Measurements from ENCODE around the gene CBX1.

Gene CBX1

GRCh38 chr17:48058393-48059124 is 42.7 kb downstream of the CBX1 start:
- peaks cover 34% of the 10 kb centered on the region for H3K36me3 Mint-ChIP-seq
- H3K27ac Mint-ChIP-seq: peak overlapping the region; percentile 68
- no peak for ATAC-seq (ENCODE audit: low read depth)

GRCh38 chr17:48057626-48058025 is 43.7 kb downstream of the CBX1 start:
- H3K27ac Mint-ChIP-seq: peak overlapping the region; percentile 92
- H3K9me3 Mint-ChIP-seq: no peaks in the 10 kb centered on the region
- no peak overlapping the region for H3K4me3 Mint-ChIP-seq
- H3K4me1 Mint-ChIP-seq: peaks cover 33% of the 10 kb centered on the region
- H3K27me3 Mint-ChIP-seq: no peaks in the 10 kb centered on the region
- ATAC-seq (ENCODE audit: low read depth): no peak
- no peak for DNase-seq (ENCODE audit: low spot score in 2 of 2)
- peaks cover 37% of the 10 kb centered on the region for H3K36me3 Mint-ChIP-seq

More at GRCh38 chr17:48058393-48059124, 42.7 kb downstream of the CBX1 start:
- Mint-ChIP-seq H3K27me3 (no peaks in the 10 kb centered on the region), H3K4me3 (no peak overlapping the region), H3K4me1 (peaks cover 26% of the 10 kb centered on the region), H3K9me3 (no peaks in the 10 kb centered on the region)
- no peak for DNase-seq (ENCODE audit: low spot score in 2 of 2)

DNA sequence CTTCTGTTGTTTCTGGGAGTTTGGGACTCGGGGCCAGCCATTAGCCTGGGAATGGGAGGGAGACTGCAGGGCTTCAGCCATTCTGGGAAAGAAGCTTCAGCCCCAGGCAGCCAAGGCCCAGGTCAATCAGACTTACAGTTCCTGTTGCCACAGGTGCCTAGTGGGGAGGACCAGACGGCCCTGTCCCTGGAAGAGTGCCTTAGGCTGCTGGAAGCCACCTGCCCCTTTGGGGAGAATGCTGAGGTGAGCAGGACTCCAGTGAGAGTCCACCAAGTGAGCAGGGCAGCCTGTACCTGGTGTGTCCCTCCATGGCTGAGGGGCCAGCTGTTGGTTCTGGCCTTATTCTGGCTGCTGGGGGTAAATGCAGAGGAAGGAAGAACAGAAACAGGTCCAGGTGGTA is 44.4 kb downstream of the CBX1 start:
- DNase-seq (ENCODE audit: low spot score in 2 of 2) (no peak), ATAC-seq (ENCODE audit: low read depth) (no peak)
- H3K27me3 Mint-ChIP-seq: no peaks in the 10 kb centered on the region
- H3K36me3 Mint-ChIP-seq: peaks cover 36% of the 10 kb centered on the region
- H3K27ac Mint-ChIP-seq: peak overlapping the region; percentile 92
- no peak overlapping the region for H3K4me3 Mint-ChIP-seq
- H3K4me1 Mint-ChIP-seq: peaks cover 39% of the 10 kb centered on the region
- no peaks in the 10 kb centered on the region for H3K9me3 Mint-ChIP-seq

- Mint-ChIP-seq H3K4me1 (peaks cover 44% of the 10 kb centered on the region), H3K27ac (peak overlapping the region; percentile 92), H3K9me3 (no peaks in the 10 kb centered on the region), H3K27me3 (no peaks in the 10 kb centered on the region), H3K4me3 (peak overlapping the region; percentile 74), H3K36me3 (peaks cover 40% of the 10 kb centered on the region)
- ATAC-seq (ENCODE audit: low read depth): no peak
- no peak for DNase-seq (ENCODE audit: low spot score in 2 of 2)
Observed at GRCh38 chr17:48056246-48056745, 45.0 kb downstream of the CBX1 start.

DNA sequence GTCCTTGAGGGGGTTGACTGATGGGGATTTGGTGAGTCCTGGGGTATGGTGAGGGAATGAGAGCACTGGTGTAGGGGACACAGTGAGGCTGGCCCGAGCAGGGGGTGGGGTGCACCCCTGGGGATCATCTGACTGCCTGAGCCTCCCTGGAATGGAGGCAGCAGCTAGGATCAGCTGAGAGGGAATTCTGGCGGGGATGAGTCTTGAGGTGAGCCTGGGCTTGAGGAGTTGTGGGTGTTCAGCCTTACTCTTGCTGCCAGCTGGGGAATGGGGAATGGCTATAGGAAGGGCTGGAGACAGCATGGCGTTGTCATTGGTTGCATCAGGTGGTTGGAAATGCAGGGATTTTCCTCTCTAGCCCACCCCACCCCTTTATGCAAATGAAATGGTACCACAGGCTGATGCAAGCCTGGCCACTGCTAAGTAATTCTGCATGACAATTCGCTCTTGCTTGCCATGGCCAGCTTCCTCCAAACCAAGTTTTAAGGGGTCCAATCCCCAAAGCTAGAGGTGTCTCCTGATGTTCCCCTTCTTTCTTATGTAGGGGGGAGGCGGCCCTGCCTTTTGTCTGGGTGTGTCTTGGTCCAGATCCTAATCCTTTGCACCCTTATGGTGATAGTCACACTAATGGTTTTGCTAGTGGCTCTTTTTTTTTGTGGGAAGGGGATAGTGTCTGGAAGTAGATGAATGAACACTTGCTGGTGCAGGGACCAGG is 45.6 kb downstream of the CBX1 start:
- no peak for DNase-seq (ENCODE audit: low spot score in 2 of 2)
- Mint-ChIP-seq H3K4me1 (peaks cover 47% of the 10 kb centered on the region), H3K36me3 (peaks cover 41% of the 10 kb centered on the region), H3K27me3 (no peaks in the 10 kb centered on the region), H3K9me3 (no peaks in the 10 kb centered on the region), H3K27ac (peak overlapping the region; percentile 92), H3K4me3 (peak overlapping the region; percentile 74)
- ATAC-seq (ENCODE audit: low read depth): peak; percentile 94

DNA sequence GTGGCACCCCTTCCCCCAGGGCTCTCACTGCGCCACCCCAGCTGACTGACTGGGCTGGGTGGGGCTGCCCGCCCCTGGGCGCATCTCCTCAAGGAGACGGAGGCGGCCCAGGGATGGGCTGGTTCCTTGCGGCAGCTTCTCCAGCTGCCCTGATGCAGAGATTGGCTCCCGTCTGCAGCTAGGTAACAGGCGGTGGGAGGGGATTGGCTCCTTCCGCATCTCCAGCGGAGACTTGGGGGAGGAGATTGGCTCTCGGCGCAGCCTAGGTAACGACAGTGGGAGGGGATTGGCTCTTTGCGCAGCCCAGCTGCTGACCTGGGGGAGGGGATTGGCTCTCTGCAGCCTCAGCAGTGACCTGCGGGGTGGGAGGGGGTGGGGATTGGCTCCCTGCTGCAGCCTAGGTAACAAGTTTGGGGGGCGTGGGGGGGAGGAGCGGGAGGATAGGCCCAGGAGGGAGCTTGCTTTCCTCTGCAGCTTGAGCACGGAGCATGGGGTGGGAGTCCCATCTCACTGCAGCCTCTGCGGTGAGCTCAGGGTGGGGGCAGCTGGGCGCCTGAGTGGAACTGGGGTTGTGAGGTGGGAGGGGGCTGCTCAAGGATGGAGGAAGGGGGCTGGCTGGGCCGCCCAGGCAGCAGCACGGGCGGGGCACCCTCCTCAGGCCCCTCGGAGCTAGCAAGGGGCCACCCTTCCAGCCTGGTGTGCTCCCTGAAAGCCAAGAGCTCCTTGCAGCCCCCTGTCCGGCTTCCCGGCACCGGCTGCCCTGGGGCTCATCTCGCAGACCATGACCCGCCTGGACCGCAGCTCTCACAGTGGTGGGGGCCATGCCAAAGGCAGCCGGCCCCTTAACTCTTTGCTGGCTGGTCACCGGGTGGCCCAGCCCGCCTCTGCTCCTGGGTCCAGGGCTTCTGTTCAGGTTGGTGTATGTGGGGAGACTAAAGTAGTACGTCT is 46.8 kb downstream of the CBX1 start:
- ATAC-seq (ENCODE audit: low read depth) (no peak), DNase-seq (ENCODE audit: low spot score in 2 of 2) (no peak)
- Mint-ChIP-seq H3K27ac (peak overlapping the region; percentile 92), H3K9me3 (no peaks in the 10 kb centered on the region), H3K4me3 (peak overlapping the region; percentile 74), H3K4me1 (peaks cover 53% of the 10 kb centered on the region), H3K27me3 (no peaks in the 10 kb centered on the region), H3K36me3 (peaks cover 41% of the 10 kb centered on the region)

GRCh38 chr17:48053758-48054237 is 47.5 kb downstream of the CBX1 start:
- peaks cover 58% of the 10 kb centered on the region for H3K4me1 Mint-ChIP-seq
- peak overlapping the region; percentile 29 for H3K4me3 Mint-ChIP-seq
- no peak for DNase-seq (ENCODE audit: low spot score in 2 of 2)
- H3K27me3 Mint-ChIP-seq: no peaks in the 10 kb centered on the region
- H3K9me3 Mint-ChIP-seq: no peaks in the 10 kb centered on the region
- ATAC-seq (ENCODE audit: low read depth): no peak
- H3K27ac Mint-ChIP-seq: peak overlapping the region; percentile 31
- peaks cover 36% of the 10 kb centered on the region for H3K36me3 Mint-ChIP-seq

DNA sequence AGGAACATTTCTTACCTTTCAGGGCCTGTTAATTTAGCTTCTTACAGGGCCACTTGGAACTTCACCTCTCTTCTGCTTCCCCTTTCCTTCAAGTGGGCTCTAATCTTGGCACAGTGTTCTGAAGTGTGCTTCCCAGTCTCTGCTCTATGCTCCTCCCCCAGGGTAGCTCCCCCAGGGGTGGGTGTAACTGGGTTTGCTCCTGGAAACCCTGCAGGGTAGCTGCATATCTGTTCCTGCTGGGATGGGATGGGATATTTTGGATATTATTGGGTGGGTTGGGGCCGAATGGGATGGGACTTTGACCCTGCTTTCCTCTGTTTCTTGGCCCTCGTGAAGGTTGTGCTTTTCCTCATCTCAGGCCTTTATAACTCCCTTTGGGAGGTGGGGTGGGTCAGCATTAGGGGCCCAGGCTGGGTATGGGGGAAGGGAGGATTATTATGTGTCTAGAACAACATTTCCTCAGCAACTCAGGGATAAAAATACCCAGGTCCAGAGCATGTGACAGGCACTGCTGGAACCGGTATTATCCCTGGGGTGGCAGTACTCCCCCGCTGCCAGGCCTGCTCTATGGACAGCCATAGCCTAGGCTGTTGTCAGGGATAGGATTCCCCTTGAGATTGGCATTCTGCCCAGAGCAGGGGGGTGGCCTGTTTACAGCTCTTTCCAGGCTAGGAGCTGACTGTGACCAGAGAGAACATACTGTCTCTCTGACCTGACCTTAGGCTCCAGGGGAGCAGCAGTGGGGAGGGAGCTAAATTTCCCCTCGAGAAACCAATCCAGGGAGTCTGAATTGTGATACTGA is 48.1 kb downstream of the CBX1 start:
- Mint-ChIP-seq H3K9me3 (no peaks in the 10 kb centered on the region), H3K4me1 (peaks cover 56% of the 10 kb centered on the region), H3K27me3 (no peaks in the 10 kb centered on the region), H3K36me3 (peaks cover 31% of the 10 kb centered on the region), H3K4me3 (peak overlapping the region; percentile 29), H3K27ac (peak overlapping the region; percentile 64)
- no peak for DNase-seq (ENCODE audit: low spot score in 2 of 2)
- ATAC-seq (ENCODE audit: low read depth): no peak

- H3K36me3 Mint-ChIP-seq: peaks cover 27% of the 10 kb centered on the region
- peak overlapping the region; percentile 64 for H3K27ac Mint-ChIP-seq
- no peak overlapping the region for H3K4me3 Mint-ChIP-seq
- ATAC-seq (ENCODE audit: low read depth) (no peak), DNase-seq (ENCODE audit: low spot score in 2 of 2) (no peak)
- no peaks in the 10 kb centered on the region for H3K9me3 Mint-ChIP-seq
- no peaks in the 10 kb centered on the region for H3K27me3 Mint-ChIP-seq
- peaks cover 60% of the 10 kb centered on the region for H3K4me1 Mint-ChIP-seq
Observed at GRCh38 chr17:48051706-48052486, 49.4 kb downstream of the CBX1 start.

DNA sequence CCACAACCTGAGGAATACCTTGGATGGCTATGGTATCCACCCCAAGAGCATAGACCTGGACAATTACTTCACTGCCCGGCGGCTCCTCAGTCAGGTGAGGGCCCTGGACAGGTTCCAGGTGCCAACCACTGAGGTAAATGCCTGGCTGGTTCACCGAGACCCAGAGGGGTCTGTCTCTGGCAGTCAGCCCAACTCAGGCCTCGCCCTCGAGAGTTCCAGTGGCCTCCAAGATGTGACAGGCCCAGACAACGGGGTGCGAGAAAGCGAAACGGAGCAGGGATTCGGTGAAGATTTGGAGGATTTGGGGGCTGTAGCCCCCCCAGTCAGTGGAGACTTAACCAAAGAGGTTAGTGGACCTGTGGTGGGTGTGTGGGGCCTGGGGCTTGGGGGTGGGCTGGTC is 50.0 kb downstream of the CBX1 start:
- no peak overlapping the region for H3K4me3 Mint-ChIP-seq
- peak overlapping the region; percentile 64 for H3K27ac Mint-ChIP-seq

GRCh38 chr17:48048384-48049126 is 52.7 kb downstream of the CBX1 start:
- Mint-ChIP-seq H3K27me3 (no peaks in the 10 kb centered on the region), H3K27ac (peak overlapping the region; percentile 97), H3K9me3 (no peaks in the 10 kb centered on the region), H3K36me3 (peaks cover 15% of the 10 kb centered on the region), H3K4me1 (peaks cover 48% of the 10 kb centered on the region), H3K4me3 (peak overlapping the region; percentile 98)
- peak; percentile 7 for ATAC-seq (ENCODE audit: low read depth)
- peak in 1 of 2 donors; percentile 34 for DNase-seq (ENCODE audit: low spot score in 2 of 2)

More for the DNA sequence above, 50.0 kb downstream of the CBX1 start:
- H3K4me1 Mint-ChIP-seq: peaks cover 60% of the 10 kb centered on the region
- H3K27me3 Mint-ChIP-seq: no peaks in the 10 kb centered on the region
- peaks cover 23% of the 10 kb centered on the region for H3K36me3 Mint-ChIP-seq
- no peak for ATAC-seq (ENCODE audit: low read depth)
- H3K9me3 Mint-ChIP-seq: no peaks in the 10 kb centered on the region
- no peak for DNase-seq (ENCODE audit: low spot score in 2 of 2)
